ENCODE results near the gene DGCR6L. TPM values are rescaled to one million over a fixed set of nuclear protein-coding genes. Genes with fewer than 3 reads are reported as not detected.

Gene DGCR6L
- total RNA-seq, 1 donor from 2014 or later, result 56.9 TPM

DNA sequence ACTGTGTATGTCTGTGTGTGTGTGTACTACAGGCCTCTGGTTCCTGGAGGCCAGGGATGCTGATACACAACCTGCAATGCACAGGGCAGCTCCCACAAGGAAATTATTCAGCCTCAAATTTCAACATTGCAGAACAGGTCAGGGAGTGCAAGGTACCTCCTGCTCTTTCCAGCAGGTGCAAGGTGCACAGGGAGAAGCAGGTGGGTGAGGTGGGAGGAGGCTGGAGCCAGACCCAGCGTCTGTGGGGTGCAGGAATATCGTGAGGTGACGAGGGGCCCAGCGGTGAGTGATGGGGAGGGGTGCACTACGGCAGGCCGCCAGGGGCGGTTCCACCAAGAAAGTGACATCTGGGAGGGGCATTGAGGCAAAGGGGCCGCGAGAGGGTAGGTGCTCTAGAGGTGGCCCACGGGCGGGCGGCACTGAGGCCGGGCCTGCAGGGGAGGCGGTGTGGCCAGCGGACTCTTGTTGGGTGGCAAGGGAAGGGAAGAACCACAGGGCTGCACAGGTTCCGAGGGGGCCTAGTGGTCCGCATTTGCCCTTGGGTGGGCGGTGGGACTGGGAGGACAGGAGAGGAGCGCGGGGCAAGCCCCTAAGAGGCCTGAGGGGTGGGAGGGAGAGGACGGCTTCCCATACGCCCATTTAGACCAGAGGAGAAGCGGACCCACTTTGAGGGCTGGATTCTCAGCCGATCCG, 21.6 kb downstream of the DGCR6L start:
- TF ChIP-seq, protein P1, sequence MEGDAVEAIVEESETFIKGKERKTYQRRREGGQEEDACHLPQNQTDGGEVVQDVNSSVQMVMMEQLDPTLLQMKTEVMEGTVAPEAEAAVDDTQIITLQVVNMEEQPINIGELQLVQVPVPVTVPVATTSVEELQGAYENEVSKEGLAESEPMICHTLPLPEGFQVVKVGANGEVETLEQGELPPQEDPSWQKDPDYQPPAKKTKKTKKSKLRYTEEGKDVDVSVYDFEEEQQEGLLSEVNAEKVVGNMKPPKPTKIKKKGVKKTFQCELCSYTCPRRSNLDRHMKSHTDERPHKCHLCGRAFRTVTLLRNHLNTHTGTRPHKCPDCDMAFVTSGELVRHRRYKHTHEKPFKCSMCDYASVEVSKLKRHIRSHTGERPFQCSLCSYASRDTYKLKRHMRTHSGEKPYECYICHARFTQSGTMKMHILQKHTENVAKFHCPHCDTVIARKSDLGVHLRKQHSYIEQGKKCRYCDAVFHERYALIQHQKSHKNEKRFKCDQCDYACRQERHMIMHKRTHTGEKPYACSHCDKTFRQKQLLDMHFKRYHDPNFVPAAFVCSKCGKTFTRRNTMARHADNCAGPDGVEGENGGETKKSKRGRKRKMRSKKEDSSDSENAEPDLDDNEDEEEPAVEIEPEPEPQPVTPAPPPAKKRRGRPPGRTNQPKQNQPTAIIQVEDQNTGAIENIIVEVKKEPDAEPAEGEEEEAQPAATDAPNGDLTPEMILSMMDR (conservative IDR thresholded peaks at IDR 0.05; ENCODE audit: low read depth, low read length), result no peak
- DNase-seq (ENCODE audit: low read depth), result no peak
- no peak overlapping the region for H3K4me3 ChIP-seq (ENCODE audit: low read depth, low read length)

DNA sequence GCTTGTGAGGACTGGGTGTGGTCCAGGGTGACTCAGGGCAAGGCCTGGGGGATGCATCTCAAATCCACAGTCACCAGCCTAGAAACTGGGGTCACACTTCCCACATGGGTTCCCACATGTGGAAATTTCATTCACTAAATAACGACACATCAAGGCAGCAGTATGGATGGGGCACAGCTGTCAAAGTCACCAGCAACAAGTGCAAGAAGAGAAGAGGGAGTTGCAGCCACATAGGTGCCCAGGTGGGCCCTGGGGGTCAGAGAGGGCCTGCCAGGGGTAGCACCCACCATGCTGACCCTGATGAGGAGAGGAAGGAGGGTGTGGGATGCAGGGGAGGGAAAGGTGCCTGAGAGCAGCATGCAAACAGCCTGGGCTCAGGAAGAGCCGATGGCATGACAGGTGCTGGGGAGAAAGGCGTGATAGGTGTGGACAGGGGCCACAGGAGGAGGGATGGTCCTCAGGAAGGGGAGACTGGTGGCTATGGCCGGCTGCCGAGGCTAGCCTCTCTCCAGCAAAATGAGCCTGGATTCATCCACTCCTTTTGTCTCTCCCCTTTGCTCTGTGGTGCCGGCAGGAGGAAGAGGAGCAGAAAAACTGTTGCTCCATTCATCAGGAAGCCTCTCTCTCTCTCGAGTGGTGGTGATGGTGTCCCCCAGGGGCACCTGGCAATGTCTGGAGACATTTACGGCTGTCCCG, 22.3 kb downstream of the DGCR6L start:
- H3K4me3 ChIP-seq (ENCODE audit: low read depth, low read length), result no peak overlapping the region
- DNase-seq (ENCODE audit: low read depth), result no peak
- TF ChIP-seq, protein P1 (conservative IDR thresholded peaks at IDR 0.05; ENCODE audit: low read depth, low read length), result no peak

DNA sequence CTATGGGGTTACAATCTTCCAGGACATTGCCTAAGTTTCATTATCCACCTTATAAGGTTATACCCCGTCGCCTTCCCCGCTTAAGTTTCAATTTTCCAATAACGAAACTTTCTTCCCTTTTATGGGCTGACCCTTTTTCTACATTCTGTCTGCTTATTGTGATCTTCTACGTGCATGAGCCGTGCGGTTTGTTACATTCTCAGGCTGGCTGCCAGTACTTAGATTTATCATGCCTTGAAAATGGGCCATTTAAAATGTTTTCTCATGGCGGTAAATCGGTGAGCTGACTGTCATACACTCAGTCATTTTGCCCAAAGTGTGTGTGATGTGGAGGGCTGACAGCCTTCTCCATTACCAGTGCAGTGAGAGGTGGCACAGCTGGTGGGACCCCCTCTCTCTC, 23.3 kb downstream of the DGCR6L start:
- no peak overlapping the region for H3K4me3 ChIP-seq (ENCODE audit: low read depth, low read length)
- no peak for DNase-seq (ENCODE audit: low read depth)
- TF ChIP-seq, protein P1 (conservative IDR thresholded peaks at IDR 0.05; ENCODE audit: low read depth, low read length), result no peak

DNA sequence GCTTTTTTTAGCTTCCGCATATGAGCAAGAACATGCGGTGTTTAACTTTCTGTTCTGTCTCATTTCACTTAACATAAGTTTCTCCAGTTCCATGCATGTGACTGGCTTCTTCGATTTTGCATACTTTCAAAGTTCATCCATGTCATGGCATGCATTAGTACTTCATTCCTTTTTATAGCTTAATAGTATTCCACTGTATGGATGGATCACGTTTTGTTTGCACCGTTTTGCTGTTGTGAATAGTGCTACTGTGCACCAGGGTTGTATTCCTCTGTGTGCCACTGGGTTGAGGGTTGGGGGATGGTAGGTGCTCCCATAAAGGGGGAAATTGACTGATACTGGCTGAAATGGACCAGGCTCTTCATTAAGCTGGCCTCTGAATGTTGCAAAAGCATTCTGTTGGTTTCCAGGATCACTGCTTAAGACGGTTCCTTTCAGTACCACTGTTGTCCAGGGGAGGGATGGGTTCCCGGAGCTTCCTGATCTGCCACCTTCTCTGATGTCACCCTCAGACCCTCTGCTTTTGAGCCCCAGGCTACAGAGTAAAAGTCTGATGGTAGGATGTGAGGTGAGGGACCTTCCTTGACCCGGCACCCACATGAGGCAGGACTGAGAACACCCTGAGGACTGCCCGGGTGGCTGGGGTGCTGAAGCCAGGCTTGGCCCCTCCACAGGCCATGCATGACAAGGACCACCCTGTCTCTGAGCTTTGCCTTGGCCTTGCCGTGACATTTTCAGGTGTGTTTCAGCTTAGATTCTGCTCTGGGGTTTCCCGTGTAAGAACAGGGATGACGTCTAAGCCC, 24.4 kb downstream of the DGCR6L start:
- TF ChIP-seq, protein P1 (conservative IDR thresholded peaks at IDR 0.05; ENCODE audit: low read depth, low read length), result no peak
- H3K4me3 ChIP-seq (ENCODE audit: low read depth, low read length), result no peak overlapping the region

DNA sequence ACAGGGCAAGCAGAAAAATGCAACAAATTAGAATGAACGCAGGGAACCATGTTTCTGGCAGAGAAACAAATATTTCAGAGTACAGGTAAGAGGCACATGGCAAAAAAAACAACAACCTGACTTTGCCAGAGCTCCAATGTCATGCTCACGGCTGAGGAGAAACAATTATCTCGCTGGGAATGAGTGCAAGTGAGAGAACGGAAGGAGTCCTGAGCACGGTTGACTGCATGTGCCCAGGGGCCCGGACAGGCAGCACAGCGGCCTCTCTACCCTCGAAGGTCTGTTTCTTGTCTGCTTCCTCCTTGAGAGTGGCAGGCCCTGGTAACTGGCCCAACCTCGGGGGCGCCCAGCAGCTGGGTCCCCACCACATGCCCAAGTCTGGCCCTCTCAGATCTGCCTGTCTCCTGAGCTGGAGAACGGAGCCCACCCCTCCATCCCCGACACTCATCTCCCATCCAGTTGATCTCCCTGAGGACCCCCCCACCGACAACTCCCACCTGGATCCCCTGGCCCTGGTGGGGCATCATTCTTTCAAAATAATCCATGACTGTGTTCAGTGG, 27.1 kb downstream of the DGCR6L start:
- no peak overlapping the region for H3K4me3 ChIP-seq (ENCODE audit: low read depth, low read length)
- DNase-seq (ENCODE audit: low read depth), result no peak
- TF ChIP-seq, protein P1 (conservative IDR thresholded peaks at IDR 0.05; ENCODE audit: low read depth, low read length), result no peak

More for the DNA sequence above, 24.4 kb downstream of the DGCR6L start:
- DNase-seq (ENCODE audit: low read depth), result no peak

DNA sequence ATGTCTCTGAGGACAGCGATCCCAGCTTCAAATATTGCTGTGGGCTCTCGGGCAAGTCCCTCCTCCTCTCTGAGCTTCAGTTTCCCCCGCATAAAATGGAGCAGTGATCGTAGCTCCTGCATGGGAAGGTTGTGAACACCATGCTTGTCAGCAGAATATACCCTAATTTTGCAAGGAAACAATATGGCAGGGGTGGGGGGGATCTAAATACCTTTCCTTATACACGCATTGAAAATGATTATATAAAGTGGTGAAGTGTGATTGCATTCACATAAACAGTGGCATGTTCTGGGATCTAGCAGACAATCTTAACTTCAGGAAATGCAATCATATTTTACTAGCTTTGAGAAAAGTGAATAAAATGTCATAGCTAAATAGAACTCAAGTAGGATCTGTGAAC, 27.8 kb downstream of the DGCR6L start:
- H3K4me3 ChIP-seq (ENCODE audit: low read depth, low read length), result no peak overlapping the region
- no peak for DNase-seq (ENCODE audit: low read depth)
- TF ChIP-seq, protein P1 (conservative IDR thresholded peaks at IDR 0.05; ENCODE audit: low read depth, low read length), result no peak
